ENCODE results near the gene TBL1XR1.

DNA sequence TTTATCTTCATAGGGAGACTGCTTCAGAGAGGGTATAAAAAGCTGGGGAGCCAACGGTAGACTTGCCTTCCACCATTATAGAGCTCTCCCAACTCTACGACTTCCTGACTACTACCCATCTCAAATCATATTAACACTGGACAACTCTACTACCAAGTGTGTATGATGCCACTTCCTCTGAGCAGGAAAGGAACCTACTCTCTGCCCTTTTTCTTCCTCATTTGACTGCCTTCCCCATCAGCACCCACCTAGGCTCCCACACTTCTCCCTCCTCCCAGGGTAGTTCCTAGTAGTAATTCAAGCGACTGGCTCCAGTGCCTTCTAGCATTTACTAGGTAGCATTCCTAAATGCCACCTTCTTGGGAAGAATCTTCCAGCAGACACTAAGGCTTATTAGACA, 24.5 kb upstream of the TBL1XR1 start:
- TF ChIP-seq REST (IDR thresholded peaks at IDR 0.05; ENCODE audit: insufficient read depth in 1 of 2, low read depth in 2 of 2, low read length in 1 of 2) (no peak), SIN3A (IDR thresholded peaks at IDR 0.05; ENCODE audit: borderline replicate concordance, insufficient read depth, low read depth, low read length) (no peak)
- TF ChIP-seq, protein P1, sequence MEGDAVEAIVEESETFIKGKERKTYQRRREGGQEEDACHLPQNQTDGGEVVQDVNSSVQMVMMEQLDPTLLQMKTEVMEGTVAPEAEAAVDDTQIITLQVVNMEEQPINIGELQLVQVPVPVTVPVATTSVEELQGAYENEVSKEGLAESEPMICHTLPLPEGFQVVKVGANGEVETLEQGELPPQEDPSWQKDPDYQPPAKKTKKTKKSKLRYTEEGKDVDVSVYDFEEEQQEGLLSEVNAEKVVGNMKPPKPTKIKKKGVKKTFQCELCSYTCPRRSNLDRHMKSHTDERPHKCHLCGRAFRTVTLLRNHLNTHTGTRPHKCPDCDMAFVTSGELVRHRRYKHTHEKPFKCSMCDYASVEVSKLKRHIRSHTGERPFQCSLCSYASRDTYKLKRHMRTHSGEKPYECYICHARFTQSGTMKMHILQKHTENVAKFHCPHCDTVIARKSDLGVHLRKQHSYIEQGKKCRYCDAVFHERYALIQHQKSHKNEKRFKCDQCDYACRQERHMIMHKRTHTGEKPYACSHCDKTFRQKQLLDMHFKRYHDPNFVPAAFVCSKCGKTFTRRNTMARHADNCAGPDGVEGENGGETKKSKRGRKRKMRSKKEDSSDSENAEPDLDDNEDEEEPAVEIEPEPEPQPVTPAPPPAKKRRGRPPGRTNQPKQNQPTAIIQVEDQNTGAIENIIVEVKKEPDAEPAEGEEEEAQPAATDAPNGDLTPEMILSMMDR (IDR thresholded peaks at IDR 0.05): no peak

Data from Panc1 (cell line).